NT2/D1 (cell line): Measurements from ENCODE around the gene BHLHE23.

Experiments used
- SUZ12 ChIP-seq: IDR thresholded peaks from 2 replicates; pipeline ENCODE4 v1.6.1; 2011; ENCODE audit not compliant: insufficient read length, insufficient read depth; ENCODE audit errors: extremely low read depth
- ZNF274 ChIP-seq: IDR thresholded peaks from 2 replicates; pipeline ENCODE4 v1.6.1; 2011; ENCODE audit warnings: mild to moderate bottlenecking, low read depth, low read length

DNA sequence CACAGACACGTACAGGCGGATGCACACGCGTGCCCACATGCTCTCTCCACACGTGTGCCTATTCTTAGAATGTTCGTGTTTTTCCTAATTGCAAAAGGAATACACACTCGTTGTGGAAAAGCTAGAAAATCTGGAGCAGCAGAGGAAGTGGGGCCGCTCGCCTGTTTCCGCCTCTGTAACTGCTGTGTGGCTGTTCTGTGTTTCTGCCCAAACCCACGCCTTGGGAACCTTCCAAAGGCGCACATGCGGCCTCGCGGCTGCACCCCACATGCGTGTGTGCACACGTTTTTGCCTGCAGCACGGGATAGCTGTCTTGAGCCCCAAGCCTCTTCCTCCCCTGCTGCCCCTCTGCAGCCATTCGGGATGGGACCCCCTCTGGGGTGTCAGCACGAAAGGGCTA, 42.1 kb downstream of the BHLHE23 start:
- TF ChIP-seq SUZ12 (no peak), ZNF274 (no peak)
